HEK293T (cell line): ENCODE results near the gene PKN1.

ENCODE experiments used
- ELF4 ChIP-seq: fragments of 450-650 bp; IDR thresholded peaks from 2 replicates; pipeline ENCODE4 v1.6.1; 2017; ENCODE audit warnings: antibody characterized with exemption
- TARDBP ChIP-seq: fragments of 450-650 bp; IDR thresholded peaks from 2 replicates; pipeline ENCODE4 v1.6.1; 2016

DNA sequence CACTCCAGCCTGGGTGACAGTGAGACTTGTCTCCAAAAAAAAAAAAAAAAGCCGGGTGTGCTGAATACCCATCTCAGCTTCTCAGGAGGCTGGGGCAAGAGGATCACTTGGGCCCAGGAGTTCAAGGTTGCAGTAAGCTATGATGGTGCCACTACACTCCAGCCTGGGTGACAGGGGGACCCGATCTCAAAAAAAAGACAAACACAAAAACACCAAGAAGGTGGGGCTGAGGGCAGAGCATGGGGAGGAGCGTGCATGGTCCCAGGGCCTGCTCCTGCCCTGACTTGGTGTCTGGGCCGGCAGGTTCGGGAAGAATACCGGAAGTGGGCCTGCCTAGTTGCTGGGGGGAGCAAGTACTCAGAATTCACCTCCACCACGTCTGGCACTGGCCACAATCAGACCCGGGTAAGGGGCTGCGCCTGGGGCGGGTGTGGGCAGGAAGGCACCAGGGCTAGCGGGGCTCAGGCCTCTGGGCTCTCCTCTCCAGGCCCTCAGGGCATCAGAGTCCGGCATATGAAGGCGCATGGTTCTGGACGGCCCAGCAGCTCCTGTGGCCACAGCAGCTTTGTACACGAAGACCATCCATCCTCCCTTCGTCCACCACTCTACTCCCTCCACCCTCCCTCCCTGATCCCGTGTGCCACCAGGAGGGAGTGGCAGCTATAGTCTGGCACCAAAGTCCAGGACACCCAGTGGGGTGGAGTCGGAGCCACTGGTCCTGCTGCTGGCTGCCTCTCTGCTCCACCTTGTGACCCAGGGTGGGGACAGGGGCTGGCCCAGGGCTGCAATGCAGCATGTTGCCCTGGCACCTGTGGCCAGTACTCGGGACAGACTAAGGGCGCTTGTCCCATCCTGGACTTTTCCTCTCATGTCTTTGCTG lies 25.3 kb upstream of the PKN1 start:
- TF ChIP-seq TARDBP, result no peak
- TF ChIP-seq ELF4, result 0 out of 2 replicates have a peak, but pooled peaks have one; percentile 10
